Coronary artery (tissue), 2 donors: ENCODE data around the gene CEP20.

ENCODE experiments used
- DNase-seq: peaks from one replicate; pipeline ENCODE4 v3.0.0-alpha.2; 2017; ENCODE audit warnings: low spot score
- H3K27ac ChIP-seq, 2 donors: fragments of 200-600 bp; sonication (generic); one replicate each; pipeline ENCODE4 v1.5.1; 2016 to 2019
- H3K4me3 ChIP-seq: fragments of 200-600 bp; sonication (generic); 2 replicates; pipeline ENCODE4 v1.5.1; 2016; ENCODE audit warnings: mild to moderate bottlenecking, moderate library complexity
- TF ChIP-seq, protein P1 (sequence below): fragments of 200-600 bp; sonication (generic); IDR thresholded peaks from one replicate; pipeline ENCODE4 v1.5.1; 2019; ENCODE audit warnings: antibody characterized with exemption

Gene CEP20

DNA sequence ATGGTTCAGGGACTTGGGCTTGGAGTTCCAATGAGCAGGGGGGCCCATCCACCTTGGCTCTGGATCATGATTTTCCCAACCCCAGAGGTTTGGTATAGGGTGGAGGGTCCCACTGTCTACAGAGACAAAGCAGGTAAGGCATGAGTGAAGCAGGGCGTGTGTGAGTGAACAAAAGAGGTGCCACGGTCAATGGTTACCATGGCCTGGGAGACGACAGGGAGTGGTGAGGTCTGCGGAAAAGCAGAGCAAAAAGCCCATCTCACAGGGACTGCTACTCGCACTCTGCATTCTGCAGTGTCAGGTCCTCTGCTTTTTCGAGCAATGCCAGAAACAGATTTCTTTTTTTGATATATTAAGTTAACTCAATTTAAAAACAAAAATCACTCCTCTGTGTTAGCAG is 56.2 kb downstream of the CEP20 start:
- Histone ChIP-seq H3K27ac (peak overlapping the region; percentile 67 to 91), H3K4me3 (no peak overlapping the region)
- no peak for DNase-seq
- TF ChIP-seq, protein P1, sequence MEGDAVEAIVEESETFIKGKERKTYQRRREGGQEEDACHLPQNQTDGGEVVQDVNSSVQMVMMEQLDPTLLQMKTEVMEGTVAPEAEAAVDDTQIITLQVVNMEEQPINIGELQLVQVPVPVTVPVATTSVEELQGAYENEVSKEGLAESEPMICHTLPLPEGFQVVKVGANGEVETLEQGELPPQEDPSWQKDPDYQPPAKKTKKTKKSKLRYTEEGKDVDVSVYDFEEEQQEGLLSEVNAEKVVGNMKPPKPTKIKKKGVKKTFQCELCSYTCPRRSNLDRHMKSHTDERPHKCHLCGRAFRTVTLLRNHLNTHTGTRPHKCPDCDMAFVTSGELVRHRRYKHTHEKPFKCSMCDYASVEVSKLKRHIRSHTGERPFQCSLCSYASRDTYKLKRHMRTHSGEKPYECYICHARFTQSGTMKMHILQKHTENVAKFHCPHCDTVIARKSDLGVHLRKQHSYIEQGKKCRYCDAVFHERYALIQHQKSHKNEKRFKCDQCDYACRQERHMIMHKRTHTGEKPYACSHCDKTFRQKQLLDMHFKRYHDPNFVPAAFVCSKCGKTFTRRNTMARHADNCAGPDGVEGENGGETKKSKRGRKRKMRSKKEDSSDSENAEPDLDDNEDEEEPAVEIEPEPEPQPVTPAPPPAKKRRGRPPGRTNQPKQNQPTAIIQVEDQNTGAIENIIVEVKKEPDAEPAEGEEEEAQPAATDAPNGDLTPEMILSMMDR, result no peak

DNA sequence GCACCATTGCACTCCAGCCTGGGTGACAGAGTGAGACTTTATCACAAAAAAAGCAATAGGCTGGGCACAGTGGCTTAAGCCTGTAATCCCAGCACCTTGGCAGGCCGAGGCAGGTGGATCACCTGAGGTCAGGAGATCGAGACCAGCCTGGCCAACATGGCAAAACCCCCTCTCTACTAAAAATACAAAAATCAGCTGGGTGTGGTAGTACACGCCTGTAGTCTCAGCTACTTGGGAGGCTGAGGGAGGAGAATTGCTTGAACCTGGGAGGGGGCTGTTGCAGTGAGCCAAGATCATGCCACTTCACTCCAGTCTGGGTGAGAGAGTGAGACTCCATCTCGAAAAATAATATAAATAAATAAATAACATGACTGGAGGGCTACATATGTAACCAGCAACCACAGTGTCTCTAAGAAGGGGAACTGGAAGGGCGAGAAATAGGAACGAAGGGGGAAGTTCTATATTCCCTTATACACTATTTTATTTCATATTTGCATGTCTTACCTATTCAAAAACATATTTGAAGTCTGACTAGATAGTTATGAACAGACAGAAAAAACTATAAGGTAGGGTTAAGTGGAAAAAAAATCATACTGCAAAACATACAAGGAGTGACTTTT is 57.5 kb downstream of the CEP20 start:
- DNase-seq, result no peak

DNA sequence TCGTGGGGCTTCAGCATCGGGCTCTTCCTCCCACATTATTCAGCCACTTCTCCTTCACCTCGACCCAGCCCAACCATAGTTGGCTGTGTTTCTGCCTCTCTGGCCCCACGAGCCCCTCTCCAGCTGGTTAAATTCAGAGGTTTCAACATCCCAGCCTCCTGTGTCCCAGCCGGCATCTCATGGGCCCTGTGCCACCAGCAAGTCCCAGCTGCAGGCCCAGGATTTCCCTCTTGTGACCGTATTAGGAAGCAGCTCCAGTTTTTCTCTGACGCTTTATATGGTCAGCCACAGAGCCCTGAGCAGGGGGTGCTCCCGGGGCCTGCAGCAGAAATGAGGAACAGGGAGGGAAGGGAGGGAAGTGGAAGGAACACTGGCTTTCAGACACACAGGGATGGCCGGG is 58.9 kb downstream of the CEP20 start:
- Histone ChIP-seq H3K4me3 (peak overlapping the region; percentile 42), H3K27ac (peak overlapping the region; percentile 64 to 91)
- DNase-seq, result peak; percentile 95
- TF ChIP-seq, protein P1, result no peak

More for the DNA sequence above, 57.5 kb downstream of the CEP20 start:
- Histone ChIP-seq H3K4me3 (no peak overlapping the region), H3K27ac (peak overlapping the region; percentile 67 to 91)
- TF ChIP-seq, protein P1, result no peak

GRCh38 chr16:15827709-15828343 is 60.6 kb downstream of the CEP20 start:
- TF ChIP-seq, protein P1, result no peak
- H3K4me3 ChIP-seq, result no peak overlapping the region
- peak overlapping the region; percentile 64 to 91 for H3K27ac ChIP-seq
- DNase-seq, result no peak

GRCh38 chr16:15827299-15827698 is 61.1 kb downstream of the CEP20 start:
- TF ChIP-seq, protein P1, result no peak
- Histone ChIP-seq H3K27ac (peak overlapping the region; percentile 64 to 91), H3K4me3 (no peak overlapping the region)
- no peak for DNase-seq

DNA sequence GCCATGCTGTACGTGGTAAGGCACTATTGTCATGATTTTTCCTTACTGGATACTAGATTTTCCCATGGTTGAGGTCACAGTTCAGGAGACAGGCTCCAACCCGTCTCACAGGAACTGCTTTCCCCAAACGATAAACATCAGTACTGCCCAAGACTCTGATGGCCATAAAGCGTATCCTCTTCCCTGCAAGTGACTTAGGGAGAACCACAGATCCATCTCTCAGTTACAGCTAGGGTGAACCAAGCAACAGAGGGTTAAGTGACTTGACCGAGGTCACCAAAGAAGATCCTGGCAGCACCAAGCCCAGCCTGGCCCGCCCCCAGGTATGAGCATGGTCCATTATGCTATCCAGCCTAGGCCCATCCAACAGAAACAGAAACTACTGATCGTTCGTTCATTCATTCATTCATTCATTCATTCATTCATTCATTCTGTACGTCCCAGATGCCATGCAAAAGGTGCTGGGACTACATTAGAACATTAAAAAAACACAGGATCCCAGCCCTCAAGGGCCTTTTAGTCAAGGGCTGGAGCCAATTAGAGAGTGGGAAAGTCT is 62.6 kb downstream of the CEP20 start:
- DNase-seq, result no peak
- Histone ChIP-seq H3K27ac (peak overlapping the region; percentile 64 to 89), H3K4me3 (peak overlapping the region; percentile 33)
- TF ChIP-seq, protein P1, result no peak

DNA sequence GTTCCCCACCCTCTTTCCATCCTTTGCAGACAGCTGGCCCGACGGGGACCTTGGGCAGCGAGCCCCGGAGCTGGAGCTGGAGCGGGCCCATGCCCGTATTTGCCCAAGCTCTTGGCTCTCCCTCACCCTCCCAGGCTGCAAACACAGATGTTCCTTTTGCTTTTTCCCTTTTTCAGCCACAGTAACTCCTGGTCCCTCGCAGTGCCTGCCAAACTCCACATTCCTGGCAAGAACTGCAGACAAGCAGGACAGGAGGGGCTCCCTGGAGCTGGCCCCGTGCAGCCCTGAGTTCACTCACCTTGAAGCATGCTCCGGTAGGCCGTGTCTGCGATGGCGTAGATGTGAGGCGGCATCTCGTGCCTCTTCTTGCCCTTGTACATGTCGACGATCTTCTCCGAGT is 65.4 kb downstream of the CEP20 start:
- peak overlapping the region; percentile 64 to 89 for H3K27ac ChIP-seq
- peak; percentile 86 for DNase-seq
- TF ChIP-seq, protein P1, result no peak
- peak overlapping the region; percentile 43 for H3K4me3 ChIP-seq
